Dermis microvascular lymphatic vessel endothelial cell (primary cell): Measurements from ENCODE around the gene CDCP1. TPM values are rescaled to one million over a fixed set of nuclear protein-coding genes. Genes with fewer than 3 reads are reported as not detected.
"Not testable (repeated sequence)": the region's sequence is repeated elsewhere in the genome, so short reads cannot be mapped to it uniquely, and the experiment has no call there.

Source experiments
- DNase-seq, 2 donors: peaks; one replicate each; pipeline versions ENCODE4 v3.0.0 to v3.0.0-alpha.2; 2010; ENCODE audit warnings: low read depth in 2 of 2
- total RNA-seq: library from RNA; depleted of rRNA; stranded (reverse); fragments of >200 nt; gene quantifications from 2 replicates; pipeline ENCODE4 v1.2.1, GENCODE V29; 2014

CDCP1 gene
- total RNA-seq, 1 donor from 2014 or later = 0.39 TPM

GRCh38 chr3:45084820-45085816 is 61.1 kb downstream of the CDCP1 start:
- DNase-seq = no peak

- DNase-seq = no peak
These were observed 61.8 kb downstream of the CDCP1 start for GRCh38 chr3:45084361-45084760.

- no peak for DNase-seq
These were observed 63.2 kb downstream of the CDCP1 start for GRCh38 chr3:45083023-45083422.

GRCh38 chr3:45082142-45082538 is 64.0 kb downstream of the CDCP1 start:
- DNase-seq = peak in 1 of 2 donors; percentile 21

GRCh38 chr3:45081506-45082141 is 64.6 kb downstream of the CDCP1 start:
- DNase-seq = no peak

- DNase-seq = no peak
These were observed 65.4 kb downstream of the CDCP1 start for GRCh38 chr3:45080824-45081223.

- DNase-seq = no peak
These were observed 66.5 kb downstream of the CDCP1 start for GRCh38 chr3:45079715-45080114.

- DNase-seq = no peak
These were observed 67.2 kb downstream of the CDCP1 start for GRCh38 chr3:45078910-45079522.

GRCh38 chr3:45078256-45078655 is 67.9 kb downstream of the CDCP1 start:
- DNase-seq = not testable (repeated sequence)

GRCh38 chr3:45075821-45076625 is 70.2 kb downstream of the CDCP1 start:
- DNase-seq = no peak

GRCh38 chr3:45071075-45071474 is 75.1 kb downstream of the CDCP1 start:
- no peak for DNase-seq

GRCh38 chr3:45067941-45068340 is 78.2 kb downstream of the CDCP1 start:
- DNase-seq = peak in 1 of 2 donors; percentile 52

GRCh38 chr3:45067486-45067885 is 78.7 kb downstream of the CDCP1 start:
- DNase-seq = no peak

GRCh38 chr3:45066109-45066801 is 79.9 kb downstream of the CDCP1 start:
- no peak for DNase-seq

- no peak for DNase-seq
These were observed 80.8 kb downstream of the CDCP1 start for GRCh38 chr3:45065373-45065720.

GRCh38 chr3:45064512-45065372 is 81.4 kb downstream of the CDCP1 start:
- DNase-seq = peak in 1 of 2 donors; percentile 75

- DNase-seq = no peak
These were observed 83.5 kb downstream of the CDCP1 start for GRCh38 chr3:45062697-45063070.

- no peak for DNase-seq
These were observed 85.8 kb downstream of the CDCP1 start for GRCh38 chr3:45060165-45060892.

- no peak for DNase-seq
These were observed 87.0 kb downstream of the CDCP1 start for GRCh38 chr3:45059132-45059531.
